OCI-LY1 (cell line): ENCODE measurements around the gene HSPB9.

Experiments used
- H2AFZ ChIP-seq: fragments of 200-600 bp; sonication (generic), shearing (Covaris generic); 2 replicates; pipeline ENCODE4 v1.6.0; 2014; ENCODE audit warnings: antibody characterized with exemption, mild to moderate bottlenecking, low read length
- H3F3A ChIP-seq: fragments of 200-600 bp; sonication (generic), shearing (Covaris generic); 2 replicates; pipeline ENCODE4 v1.6.0; 2014; ENCODE audit warnings: mild to moderate bottlenecking, antibody characterized with exemption, low read length, moderate library complexity; ENCODE audit not compliant: insufficient read depth
- H3K27ac ChIP-seq: fragments of 200-600 bp; sonication (generic); 2 replicates; pipeline ENCODE4 v1.5.1; 2014; ENCODE audit warnings: low read length, mixed run types, mild to moderate bottlenecking, low read depth; ENCODE audit not compliant: poor library complexity, severe bottlenecking
- H3K27me3 ChIP-seq: fragments of 200-600 bp; sonication (generic); 2 replicates; pipeline ENCODE4 v1.6.0; 2014; ENCODE audit warnings: antibody characterized with exemption, mild to moderate bottlenecking, low read length, moderate library complexity; ENCODE audit not compliant: insufficient read depth
- H3K36me3 ChIP-seq: fragments of 200-600 bp; sonication (generic); 2 replicates; pipeline ENCODE4 v1.6.1; 2014; ENCODE audit warnings: mild to moderate bottlenecking, antibody characterized with exemption, low read length, moderate library complexity, mixed read lengths; ENCODE audit not compliant: insufficient read depth
- H3K4me1 ChIP-seq: fragments of 200-600 bp; sonication (generic); 2 replicates; pipeline ENCODE4 v1.5.1; 2014; ENCODE audit warnings: mild to moderate bottlenecking, low read length, moderate library complexity; ENCODE audit not compliant: insufficient read depth, severe bottlenecking
- H3K4me2 ChIP-seq: fragments of 200-600 bp; sonication (generic), shearing (Covaris generic); 2 replicates; pipeline ENCODE4 v1.6.1; 2014; ENCODE audit warnings: low read length
- H3K4me3 ChIP-seq: fragments of 200-600 bp; sonication (generic); 2 replicates; pipeline ENCODE4 v1.5.1; 2014; ENCODE audit warnings: low read length, low read depth, mild to moderate bottlenecking, mixed read lengths; ENCODE audit not compliant: poor library complexity, severe bottlenecking
- H3K79me2 ChIP-seq: fragments of 200-600 bp; shearing (Covaris generic); 2 replicates; pipeline ENCODE4 v1.6.1; 2016; ENCODE audit warnings: mixed run types, low read length, mixed read lengths; ENCODE audit not compliant: insufficient read depth
- H3K9ac ChIP-seq: fragments of 200-600 bp; sonication (generic), shearing (Covaris generic); 2 replicates; pipeline ENCODE4 v1.6.1; 2014; ENCODE audit warnings: mild to moderate bottlenecking, low read length, mixed read lengths
- H3K9me2 ChIP-seq: fragments of 200-600 bp; sonication (generic), shearing (Covaris generic); 2 replicates; pipeline ENCODE4 v1.6.1; 2014; ENCODE audit warnings: low read depth, mild to moderate bottlenecking, low read length, mixed read lengths
- H3K9me3 ChIP-seq: fragments of 200-600 bp; shearing (Covaris generic); 2 replicates; pipeline ENCODE4 v1.6.1; 2014; ENCODE audit warnings: low read length, mixed read lengths
- H4K20me1 ChIP-seq: fragments of 200-600 bp; sonication (generic), shearing (Covaris generic); 2 replicates; pipeline ENCODE4 v1.6.0; 2016; ENCODE audit warnings: mild to moderate bottlenecking, low read length; ENCODE audit not compliant: insufficient read depth
- EZH2 ChIP-seq: fragments of 200-600 bp; sonication (generic), shearing (Covaris generic); IDR thresholded peaks from 2 replicates; pipeline ENCODE4 v1.8.0; 2017; ENCODE audit warnings: borderline replicate concordance, mixed run types, mild to moderate bottlenecking, antibody characterized with exemption, low read length, moderate library complexity, mixed read lengths
- TF ChIP-seq, protein P1 (sequence below): fragments of 200-600 bp; sonication (generic), shearing (Covaris generic); IDR thresholded peaks from 2 replicates; pipeline ENCODE4 v1.5.1; 2017; ENCODE audit warnings: mild to moderate bottlenecking, antibody characterized with exemption, low read length, moderate library complexity, mixed read lengths

The HSPB9 gene

DNA sequence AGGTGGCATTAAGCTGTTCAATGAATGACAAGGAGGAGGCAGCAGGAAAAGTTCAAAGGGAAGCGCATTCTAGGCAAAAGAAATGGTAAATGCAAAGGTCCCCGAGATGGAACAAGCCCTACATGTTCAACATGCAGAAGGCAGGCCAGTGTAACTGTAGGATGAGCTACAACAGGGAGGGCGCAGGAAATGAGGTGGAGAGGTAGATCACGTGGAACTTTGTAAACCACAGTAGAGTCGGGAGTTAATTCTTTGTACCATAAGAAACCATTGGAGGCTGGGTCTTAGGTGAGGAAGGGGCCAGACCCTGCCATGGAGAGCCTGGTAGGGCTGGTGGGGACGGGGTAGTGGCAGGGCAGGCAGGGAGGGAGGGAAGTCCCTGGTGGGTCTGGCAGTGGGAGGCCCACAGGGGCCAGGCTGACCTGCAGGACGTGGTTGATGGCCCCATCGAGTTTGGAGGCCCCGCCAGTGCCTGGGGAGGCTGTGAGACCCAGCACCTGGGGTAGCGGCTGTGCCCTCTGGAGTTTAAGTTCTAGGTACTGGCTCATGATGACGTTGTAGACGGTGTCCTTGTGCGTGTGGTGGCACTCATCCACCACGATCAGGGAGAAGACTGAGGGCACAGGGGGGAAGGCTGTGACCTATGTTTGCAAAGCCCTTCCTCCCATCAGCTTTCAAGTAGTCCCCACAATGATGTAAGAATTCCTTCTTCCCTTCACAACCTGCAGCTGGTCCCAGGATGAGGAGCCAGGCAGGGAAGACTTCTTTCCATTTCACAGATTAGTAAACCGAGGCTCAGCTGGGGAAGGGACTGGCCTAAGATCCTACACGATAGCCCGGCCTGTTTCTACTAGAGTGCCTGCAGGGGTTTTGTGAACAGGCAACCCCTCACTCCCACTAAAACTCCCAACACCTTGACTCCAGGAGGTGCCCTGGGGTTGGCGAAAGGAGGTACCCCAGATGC is 12.0 kb upstream of the HSPB9 start:
- no peaks in the 10 kb centered on the region for H4K20me1 ChIP-seq
- peak overlapping the region; percentile 71 for H3K27ac ChIP-seq
- no peak overlapping the region for H3K9ac ChIP-seq
- no peaks in the 10 kb centered on the region for H3K9me2 ChIP-seq
- TF ChIP-seq, protein P1, sequence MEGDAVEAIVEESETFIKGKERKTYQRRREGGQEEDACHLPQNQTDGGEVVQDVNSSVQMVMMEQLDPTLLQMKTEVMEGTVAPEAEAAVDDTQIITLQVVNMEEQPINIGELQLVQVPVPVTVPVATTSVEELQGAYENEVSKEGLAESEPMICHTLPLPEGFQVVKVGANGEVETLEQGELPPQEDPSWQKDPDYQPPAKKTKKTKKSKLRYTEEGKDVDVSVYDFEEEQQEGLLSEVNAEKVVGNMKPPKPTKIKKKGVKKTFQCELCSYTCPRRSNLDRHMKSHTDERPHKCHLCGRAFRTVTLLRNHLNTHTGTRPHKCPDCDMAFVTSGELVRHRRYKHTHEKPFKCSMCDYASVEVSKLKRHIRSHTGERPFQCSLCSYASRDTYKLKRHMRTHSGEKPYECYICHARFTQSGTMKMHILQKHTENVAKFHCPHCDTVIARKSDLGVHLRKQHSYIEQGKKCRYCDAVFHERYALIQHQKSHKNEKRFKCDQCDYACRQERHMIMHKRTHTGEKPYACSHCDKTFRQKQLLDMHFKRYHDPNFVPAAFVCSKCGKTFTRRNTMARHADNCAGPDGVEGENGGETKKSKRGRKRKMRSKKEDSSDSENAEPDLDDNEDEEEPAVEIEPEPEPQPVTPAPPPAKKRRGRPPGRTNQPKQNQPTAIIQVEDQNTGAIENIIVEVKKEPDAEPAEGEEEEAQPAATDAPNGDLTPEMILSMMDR, result no peak
- no peak for TF ChIP-seq EZH2
- no peak overlapping the region for H3K4me3 ChIP-seq
- H3F3A ChIP-seq, result no peaks in the 10 kb centered on the region
- no peaks in the 10 kb centered on the region for H3K27me3 ChIP-seq
- H3K79me2 ChIP-seq, result no peaks in the 10 kb centered on the region
- H3K36me3 ChIP-seq, result peaks cover 18% of the 10 kb centered on the region
- no peak overlapping the region for H2AFZ ChIP-seq
- no peaks in the 10 kb centered on the region for H3K9me3 ChIP-seq
- peaks cover 54% of the 10 kb centered on the region for H3K4me1 ChIP-seq
- no peak overlapping the region; the same call in 1 of the 2 replicates for H3K4me2 ChIP-seq

DNA sequence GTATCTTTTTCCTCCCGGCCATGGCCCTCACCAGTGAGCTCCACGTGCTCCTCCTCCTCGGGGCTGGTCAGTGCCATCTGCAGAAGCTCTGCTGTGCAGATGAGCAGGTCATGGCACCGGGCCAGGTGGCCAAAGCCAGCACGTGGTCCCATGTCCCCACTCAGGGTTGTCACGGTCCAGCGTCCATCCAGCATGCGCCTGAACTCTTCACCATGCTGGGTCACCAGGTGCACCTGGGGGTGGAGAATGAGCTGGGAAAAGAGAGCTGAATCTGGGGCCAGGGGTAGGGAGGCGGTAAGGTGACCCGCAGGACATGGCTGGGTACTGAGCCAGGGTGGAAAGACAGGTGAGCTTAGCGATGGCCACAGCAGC is 11.4 kb upstream of the HSPB9 start:
- peak overlapping the region; percentile 91; the same call in 1 of the 2 replicates for H3K4me2 ChIP-seq
- no peaks in the 10 kb centered on the region for H3K27me3 ChIP-seq
- TF ChIP-seq, protein P1, result no peak
- TF ChIP-seq EZH2, result no peak
- no peaks in the 10 kb centered on the region for H3K9me2 ChIP-seq
- peak overlapping the region; percentile 71 for H3K27ac ChIP-seq
- H4K20me1 ChIP-seq, result no peaks in the 10 kb centered on the region
- H3K9ac ChIP-seq, result no peak overlapping the region
- peaks cover 18% of the 10 kb centered on the region for H3K36me3 ChIP-seq
- H3K4me3 ChIP-seq, result peak overlapping the region; percentile 69
- no peaks in the 10 kb centered on the region for H3K79me2 ChIP-seq
- H2AFZ ChIP-seq, result no peak overlapping the region
- H3K4me1 ChIP-seq, result peaks cover 61% of the 10 kb centered on the region
- no peaks in the 10 kb centered on the region for H3K9me3 ChIP-seq
- H3F3A ChIP-seq, result no peaks in the 10 kb centered on the region

DNA sequence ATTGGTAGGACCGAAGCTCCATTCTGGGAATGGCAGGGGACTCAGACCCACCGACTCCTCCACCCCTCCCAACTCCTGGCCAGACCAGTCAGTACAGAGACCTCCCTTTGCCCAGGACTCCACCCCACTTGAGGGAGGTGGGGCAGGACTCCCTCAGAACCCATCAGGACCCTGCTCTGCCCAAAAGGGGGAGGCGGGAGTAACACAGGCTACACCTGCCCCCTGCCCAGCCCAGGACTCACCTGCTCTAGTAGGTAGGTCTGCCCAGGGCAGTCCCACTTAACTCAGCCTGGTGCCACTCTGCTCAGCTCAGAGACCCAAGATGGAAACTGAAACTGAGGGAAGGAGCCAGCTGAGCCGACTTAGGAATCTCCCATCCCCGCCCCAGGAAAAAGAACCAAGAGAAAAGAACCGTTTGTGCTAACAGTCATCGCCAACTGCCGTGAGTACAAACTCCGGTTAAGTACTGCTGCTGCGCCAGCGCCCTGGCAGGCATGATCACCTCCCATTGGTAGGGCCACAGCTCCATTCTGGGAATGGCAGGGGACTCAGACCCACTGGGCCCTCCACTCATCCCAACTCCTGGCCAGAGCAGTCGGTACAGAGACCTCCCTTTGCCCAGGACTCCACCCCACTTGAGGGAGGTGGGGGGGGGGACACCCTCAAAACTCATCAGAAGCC is 10.6 kb upstream of the HSPB9 start:
- Histone ChIP-seq H3K9ac (peak overlapping the region; percentile 82), H3K27ac (peak overlapping the region; percentile 71), H3K9me3 (no peaks in the 10 kb centered on the region), H3K36me3 (peaks cover 21% of the 10 kb centered on the region), H3F3A (no peaks in the 10 kb centered on the region), H3K9me2 (no peaks in the 10 kb centered on the region), H4K20me1 (no peaks in the 10 kb centered on the region), H3K4me1 (peaks cover 67% of the 10 kb centered on the region), H3K79me2 (no peaks in the 10 kb centered on the region), H3K27me3 (no peaks in the 10 kb centered on the region), H2AFZ (no peak overlapping the region), H3K4me3 (peak overlapping the region; percentile 69), H3K4me2 (peak overlapping the region; percentile 91)
- no peak for TF ChIP-seq EZH2
- TF ChIP-seq, protein P1, result no peak
